GM18502 (cell line): ENCODE data around the gene HIF1A.
"Not testable (repeated sequence)": the region's sequence is repeated elsewhere in the genome, so short reads cannot be mapped to it uniquely, and the experiment has no call there.

Experiments used
- ATAC-seq: cut with Tn5 transposase; IDR thresholded peaks from one replicate; pipeline ENCODE4 v1.9.1; 2021; ENCODE audit warnings: mild to moderate bottlenecking; ENCODE audit not compliant: unreplicated experiment, poor library complexity

HIF1A gene

DNA sequence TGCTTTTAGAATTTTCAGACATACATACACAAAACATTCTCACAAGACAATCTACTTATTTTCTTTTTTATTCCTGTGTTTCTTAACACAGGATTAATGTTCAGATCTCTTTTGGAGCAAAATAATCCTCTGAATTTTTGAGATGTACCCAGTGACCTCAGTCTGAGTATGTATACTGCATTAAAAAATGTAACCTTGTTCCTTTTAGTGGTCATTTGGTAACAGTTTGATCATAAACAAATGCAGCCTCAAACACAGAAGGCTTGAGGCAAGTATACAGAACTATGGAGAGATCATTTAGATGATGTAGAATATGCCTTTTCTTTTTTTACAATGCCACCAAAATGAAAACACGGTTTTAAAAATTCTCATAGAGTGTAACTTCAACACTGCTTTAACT, 9.7 kb downstream of the HIF1A start:
- no peak for ATAC-seq

DNA sequence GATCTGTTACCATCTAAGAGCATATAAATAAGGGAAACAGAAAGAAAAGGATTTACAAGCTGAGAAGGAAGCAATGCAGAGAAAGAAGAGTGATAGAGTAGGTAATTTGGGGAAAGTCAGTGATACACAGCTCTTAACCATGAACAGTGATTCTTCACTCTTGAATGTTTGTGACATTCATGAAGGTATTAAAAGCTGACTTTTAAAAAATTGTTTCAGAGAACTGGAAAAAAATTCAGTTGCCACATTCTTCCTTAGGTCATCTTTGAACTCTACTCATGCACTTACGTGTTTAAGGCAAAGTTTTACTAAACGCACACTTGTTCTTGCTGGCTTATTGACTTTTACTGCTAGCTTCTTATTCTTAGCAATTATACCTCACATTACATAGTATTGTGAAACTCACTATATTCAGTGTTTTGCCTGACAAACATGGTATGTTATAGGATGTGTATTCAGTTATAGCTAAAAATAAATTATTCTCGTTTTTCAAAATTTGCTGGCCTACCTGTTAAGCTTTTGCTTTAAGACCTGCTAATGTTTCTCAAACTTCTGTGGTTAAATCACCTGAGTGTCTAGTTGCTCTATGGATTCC, 10.9 kb downstream of the HIF1A start:
- no peak for ATAC-seq

DNA sequence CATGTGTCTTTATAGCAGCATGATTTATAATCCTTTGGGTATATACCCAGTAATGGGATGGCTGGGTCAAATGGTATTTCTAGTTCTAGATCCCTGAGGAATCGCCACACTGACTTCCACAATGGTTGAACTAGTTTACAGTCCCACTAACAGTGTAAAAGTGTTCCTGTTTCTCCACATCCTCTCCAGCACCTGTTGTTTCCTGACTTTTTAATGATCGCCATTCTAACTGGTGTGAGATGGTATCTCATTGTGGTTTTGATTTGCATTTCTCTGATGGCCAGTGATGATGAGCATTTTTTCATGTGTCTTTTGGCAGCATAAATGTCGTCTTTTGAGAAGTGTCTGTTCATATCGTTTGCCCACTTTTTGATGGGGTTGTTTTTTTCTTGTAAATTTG, 12.5 kb downstream of the HIF1A start:
- ATAC-seq: not testable (repeated sequence)

- not testable (repeated sequence) for ATAC-seq
These were observed 13.4 kb downstream of the HIF1A start for GRCh38 chr14:61708693-61709092.

DNA sequence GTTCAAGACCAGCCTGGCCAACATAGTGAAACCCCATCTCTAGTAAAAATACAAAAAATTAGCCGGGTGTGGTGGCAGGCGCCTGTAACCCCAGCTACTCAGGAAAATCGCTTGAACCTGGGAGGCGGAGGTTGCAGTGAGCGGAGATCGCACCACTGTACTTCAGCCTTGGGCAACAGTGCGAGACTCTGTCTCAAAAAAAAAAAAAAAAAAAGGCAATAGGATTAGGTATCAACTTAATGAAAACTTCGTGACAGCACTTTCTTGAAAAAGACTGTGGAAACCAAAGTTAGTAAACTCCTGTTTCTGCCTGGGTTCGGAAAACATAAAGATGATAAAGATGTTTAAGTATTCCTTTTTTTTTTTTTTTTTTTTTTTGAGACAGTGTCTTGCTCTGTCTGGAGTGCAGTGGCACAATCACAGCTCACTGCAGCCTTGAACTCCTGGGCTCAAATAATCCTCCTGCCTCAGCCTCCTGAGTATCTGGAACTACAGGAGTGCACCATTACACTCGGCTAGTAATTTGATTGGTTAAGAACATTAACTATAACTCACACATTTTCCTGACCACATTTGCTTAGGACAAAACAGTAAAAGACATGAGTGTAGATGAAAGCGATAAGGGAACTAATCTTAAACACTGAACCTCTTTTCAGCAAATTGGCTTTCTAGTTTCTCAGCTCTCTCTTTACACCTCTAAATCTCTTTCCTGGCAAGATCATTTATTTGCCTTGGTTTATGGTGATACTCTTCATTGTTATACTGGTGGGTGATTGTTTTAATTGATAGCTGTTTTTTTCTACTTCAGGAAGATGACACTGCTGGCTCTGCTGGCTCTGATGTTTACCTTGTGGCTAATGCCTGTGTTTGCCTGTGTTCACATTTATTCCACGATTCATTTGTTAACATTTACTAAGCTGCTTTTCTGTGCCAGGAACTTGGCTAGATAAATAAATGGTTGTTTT, 15.8 kb downstream of the HIF1A start:
- no peak for ATAC-seq

- no peak for ATAC-seq
These were observed 16.8 kb downstream of the HIF1A start for GRCh38 chr14:61712137-61712536.

DNA sequence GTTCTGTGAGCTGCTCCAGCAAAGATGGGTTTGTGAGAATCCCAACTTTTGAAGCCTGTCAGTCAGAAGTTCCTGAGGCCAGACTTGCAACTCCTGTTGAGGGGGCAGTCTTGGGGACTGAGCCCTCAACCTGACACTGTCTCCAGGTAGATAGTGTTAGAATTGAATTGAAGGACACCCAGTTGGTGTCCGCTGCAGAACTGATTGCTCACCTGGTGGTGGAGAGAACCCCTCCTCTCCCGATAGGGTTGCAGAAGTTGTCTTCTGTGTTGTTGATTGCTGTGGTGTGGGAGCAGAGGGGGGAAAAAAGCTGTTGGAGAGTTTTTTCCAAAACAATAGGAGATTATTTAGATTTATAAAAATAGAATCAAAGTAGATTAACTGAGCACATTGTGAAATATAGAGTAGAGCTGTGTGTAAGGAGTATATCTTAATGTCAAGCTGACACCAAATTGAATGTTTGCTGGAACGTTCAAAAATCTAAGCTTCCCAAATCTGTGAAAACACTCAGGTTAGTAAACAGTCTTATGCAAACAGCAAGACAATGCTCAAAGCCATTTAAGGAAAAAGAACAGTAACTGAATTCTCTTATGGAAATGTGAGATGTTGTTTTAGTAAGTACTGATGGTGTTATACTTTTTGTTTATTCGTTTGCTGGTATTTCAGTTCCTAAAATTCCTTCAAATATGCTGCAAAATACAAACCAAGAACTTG, 18.6 kb downstream of the HIF1A start:
- no peak for ATAC-seq

- no peak for ATAC-seq
These were observed 21.6 kb downstream of the HIF1A start for GRCh38 chr14:61716956-61717355.

GRCh38 chr14:61718039-61718438, 22.7 kb downstream of the HIF1A start:
- ATAC-seq: no peak

- ATAC-seq: no peak
These were observed 24.3 kb downstream of the HIF1A start for GRCh38 chr14:61719344-61720293.

- no peak for ATAC-seq
These were observed 25.0 kb downstream of the HIF1A start for GRCh38 chr14:61720294-61720661.

DNA sequence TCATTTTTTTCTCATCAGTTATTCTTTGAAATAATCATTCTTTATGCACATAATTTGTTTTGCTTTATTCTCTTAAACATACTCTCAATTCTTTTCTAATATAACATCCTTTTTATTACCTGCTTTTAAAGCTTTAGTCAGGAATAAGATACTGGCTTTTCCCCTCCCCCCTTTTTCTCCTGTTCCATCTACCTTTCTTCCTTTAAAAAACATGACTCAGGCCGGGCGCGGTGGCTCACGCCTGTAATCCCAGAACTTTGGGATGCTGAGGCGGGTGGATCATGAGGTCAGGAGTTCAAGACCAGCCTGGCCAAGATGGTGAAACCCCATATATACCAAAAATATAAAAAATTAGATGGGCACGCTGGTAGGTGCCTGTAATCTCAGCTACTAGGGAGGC, 25.4 kb downstream of the HIF1A start:
- no peak for ATAC-seq

DNA sequence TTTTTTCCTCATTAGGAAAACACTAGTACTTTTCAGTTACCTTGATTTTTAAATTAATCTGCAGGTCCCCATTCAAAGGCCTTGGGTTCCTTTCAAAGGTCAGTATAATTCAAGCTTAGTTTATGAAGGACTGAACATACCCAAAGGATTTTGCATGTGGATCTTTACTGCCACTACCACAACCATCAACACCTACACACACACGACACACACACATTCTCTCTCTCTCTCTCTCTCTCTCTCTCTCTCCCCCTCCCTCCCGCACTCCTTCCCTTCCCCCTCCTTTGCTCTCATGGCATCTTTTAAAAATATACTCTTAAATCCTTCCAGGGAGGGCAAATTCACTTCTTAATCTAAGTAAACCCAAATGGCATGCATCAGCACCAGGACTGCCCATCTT, 28.8 kb downstream of the HIF1A start:
- no peak for ATAC-seq

DNA sequence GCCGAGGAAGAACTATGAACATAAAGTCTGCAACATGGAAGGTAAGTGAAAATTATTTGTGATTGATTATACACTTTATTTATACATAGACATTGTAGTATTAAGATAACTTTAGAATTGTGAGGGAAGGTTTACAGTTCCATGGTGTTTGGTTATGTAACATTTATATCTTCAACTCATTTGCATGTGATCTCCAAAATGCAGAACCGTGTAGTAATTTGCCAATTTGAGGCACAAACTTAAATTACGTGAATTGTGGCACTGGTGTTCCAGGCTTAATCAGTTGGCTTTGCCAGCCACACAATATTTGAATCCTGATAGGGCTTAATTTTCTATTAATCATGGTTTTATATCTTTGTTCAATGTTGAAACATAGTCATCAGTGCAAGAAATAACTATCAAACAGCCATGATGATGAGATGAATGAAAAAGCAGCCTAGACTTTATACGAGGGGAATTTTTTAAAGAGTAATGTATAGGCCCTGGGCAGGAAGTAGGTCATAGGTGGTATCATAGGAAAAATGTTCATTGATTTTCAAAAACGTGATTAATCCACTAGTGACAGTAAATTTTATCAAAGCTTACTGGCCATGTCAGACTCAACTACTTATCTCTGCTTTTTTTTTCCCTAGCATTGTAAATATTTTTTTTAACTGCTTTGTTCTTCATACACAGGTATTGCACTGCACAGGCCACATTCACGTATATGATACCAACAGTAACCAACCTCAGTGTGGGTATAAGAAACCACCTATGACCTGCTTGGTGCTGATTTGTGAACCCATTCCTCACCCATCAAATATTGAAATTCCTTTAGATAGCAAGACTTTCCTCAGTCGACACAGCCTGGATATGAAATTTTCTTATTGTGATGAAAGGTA, 31.7 kb downstream of the HIF1A start:
- no peak for ATAC-seq

- no peak for ATAC-seq
These were observed 35.6 kb downstream of the HIF1A start for GRCh38 chr14:61730756-61731373.

DNA sequence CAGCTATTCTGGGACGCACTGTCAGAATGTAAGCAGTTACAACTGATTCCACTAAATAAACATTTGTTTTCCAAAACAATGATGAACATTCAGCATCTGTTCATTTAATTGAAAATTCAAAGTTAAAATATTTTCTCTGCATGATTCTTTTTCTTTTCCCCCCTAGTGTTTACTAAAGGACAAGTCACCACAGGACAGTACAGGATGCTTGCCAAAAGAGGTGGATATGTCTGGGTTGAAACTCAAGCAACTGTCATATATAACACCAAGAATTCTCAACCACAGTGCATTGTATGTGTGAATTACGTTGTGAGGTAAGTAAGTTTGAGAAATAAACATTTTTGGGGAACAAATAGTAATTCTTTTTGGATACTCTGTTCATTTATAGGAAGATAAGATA, 38.7 kb downstream of the HIF1A start:
- no peak for ATAC-seq

GRCh38 chr14:61736751-61737150, 41.4 kb downstream of the HIF1A start:
- ATAC-seq: no peak

DNA sequence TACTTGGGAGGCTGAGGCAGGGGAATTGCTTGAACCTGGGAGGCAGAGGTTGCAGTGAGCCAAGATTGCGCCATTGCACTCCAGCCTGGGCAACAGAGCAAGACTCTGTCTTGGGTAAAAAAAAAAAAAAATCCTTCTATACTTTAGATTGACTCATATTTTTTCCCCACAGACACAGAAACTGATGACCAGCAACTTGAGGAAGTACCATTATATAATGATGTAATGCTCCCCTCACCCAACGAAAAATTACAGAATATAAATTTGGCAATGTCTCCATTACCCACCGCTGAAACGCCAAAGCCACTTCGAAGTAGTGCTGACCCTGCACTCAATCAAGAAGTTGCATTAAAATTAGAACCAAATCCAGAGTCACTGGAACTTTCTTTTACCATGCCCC, 42.6 kb downstream of the HIF1A start:
- no peak for ATAC-seq

DNA sequence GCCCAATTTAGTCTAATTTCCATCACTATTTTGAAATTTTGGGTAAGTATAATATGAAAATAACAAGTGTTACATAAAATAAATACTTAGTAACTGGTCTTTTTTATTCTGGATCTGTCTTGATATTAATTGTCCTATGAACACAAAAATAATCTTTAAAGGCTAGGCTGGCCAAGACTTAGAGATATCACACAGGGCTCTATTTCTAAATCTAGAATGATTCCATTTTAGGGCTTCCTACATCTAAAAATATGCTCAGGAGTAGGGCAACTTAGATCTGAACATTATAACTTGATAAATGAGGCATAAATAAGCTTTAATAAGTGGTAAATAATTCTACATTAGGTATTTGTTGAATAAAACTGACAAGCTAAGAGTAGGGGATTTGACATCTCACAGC, 43.8 kb downstream of the HIF1A start:
- no peak for ATAC-seq
